GM12864 (cell line): ENCODE measurements around the gene PSG1.
"Not testable (repeated sequence)": the region's sequence is repeated elsewhere in the genome, so short reads cannot be mapped to it uniquely, and the experiment has no call there.

Experiments used
- DNase-seq: peaks from one replicate; pipeline ENCODE4 v3.0.0-alpha.2; 2011; ENCODE audit warnings: low read depth
- H3K4me3 ChIP-seq: 2 replicates; pipeline ENCODE4 v1.5.1; 2011; ENCODE audit warnings: mild to moderate bottlenecking, low read depth, low read length, control low read depth
- TF ChIP-seq, protein P1 (sequence below): IDR thresholded peaks from 2 replicates; pipeline ENCODE4 v1.5.1; 2011; ENCODE audit warnings: low read depth, mild to moderate bottlenecking, moderate library complexity, low read length, control low read depth, inconsistent platforms; ENCODE audit errors: missing control alignments

PSG1 gene

GRCh38 chr19:42879613-42880012, at the start of gene PSG1:
Gene PSG1 (minus strand): TSS chr19:42879713. CDS start chr19:42879581, 132 bp downstream.
- TF ChIP-seq, protein P1, sequence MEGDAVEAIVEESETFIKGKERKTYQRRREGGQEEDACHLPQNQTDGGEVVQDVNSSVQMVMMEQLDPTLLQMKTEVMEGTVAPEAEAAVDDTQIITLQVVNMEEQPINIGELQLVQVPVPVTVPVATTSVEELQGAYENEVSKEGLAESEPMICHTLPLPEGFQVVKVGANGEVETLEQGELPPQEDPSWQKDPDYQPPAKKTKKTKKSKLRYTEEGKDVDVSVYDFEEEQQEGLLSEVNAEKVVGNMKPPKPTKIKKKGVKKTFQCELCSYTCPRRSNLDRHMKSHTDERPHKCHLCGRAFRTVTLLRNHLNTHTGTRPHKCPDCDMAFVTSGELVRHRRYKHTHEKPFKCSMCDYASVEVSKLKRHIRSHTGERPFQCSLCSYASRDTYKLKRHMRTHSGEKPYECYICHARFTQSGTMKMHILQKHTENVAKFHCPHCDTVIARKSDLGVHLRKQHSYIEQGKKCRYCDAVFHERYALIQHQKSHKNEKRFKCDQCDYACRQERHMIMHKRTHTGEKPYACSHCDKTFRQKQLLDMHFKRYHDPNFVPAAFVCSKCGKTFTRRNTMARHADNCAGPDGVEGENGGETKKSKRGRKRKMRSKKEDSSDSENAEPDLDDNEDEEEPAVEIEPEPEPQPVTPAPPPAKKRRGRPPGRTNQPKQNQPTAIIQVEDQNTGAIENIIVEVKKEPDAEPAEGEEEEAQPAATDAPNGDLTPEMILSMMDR = no peak
- H3K4me3 ChIP-seq = no peak within 1 kb of the TSS
- DNase-seq = no peak

DNA sequence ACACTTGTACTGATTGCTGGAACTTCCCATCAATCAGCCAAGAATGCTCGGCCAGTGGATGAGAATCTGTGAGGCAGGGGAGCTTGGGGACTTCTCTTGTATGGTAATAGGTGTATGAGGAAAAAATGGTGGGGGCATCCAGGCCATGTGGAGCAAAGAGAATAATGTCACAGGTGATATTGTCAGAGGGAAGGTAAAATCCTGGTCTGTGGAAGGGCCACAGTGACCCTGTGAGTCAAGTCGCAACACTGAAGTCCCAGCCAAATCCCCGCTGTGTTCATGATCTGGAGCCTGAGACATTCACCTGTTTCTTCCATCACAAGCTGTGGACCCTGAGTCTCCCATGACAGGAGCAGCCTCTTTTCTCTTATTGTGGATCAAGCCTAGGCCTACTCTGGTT, 49.4 kb upstream of the PSG1 start:
- H3K4me3 ChIP-seq = no peak overlapping the region

GRCh38 chr19:42926781-42927180, 47.3 kb upstream of the PSG1 start:
- no peak for DNase-seq
- TF ChIP-seq, protein P1 = no peak
- no peak overlapping the region for H3K4me3 ChIP-seq

More for the DNA sequence above, 49.4 kb upstream of the PSG1 start:
- no peak for DNase-seq
- TF ChIP-seq, protein P1 = no peak

DNA sequence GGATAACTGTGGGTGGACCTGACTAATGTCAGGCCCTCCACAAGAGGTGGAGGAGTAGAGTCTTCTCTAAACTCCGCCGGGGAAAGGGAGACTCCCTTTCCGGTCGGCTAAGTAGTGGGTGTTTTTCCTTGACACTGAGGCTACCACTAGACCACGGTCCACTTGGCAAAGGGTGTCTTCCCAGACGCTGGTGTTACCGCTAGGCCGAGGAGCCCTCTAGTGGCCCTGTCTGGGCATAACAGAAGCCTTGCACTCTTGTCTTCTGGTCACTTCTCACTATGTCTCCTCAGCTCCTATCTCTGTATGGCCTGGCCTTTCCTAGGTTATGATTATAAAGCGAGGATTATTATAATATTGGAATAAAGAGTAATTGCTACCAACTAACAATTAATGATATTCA, 43.6 kb upstream of the PSG1 start:
- DNase-seq = peak; percentile 4
- not testable (repeated sequence) for H3K4me3 ChIP-seq
- TF ChIP-seq, protein P1 = peak; percentile 87

DNA sequence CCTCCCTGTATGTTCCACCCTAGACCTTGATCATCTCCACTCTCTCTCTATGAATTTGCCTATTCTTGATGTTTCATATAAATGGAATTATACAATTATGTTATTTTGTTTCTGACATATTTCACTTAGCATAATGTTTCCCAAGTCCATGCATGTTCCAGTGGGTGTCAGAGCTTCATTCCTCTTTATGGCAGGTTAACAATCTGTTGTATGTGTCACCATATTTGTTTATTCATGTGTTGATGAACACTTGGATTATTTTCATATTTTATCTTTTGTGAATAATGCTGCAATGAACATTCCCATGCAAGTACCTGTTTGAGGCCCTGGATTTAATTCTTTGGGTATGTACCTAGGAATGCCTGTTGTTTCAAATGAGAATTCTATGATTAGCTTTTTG, 41.5 kb upstream of the PSG1 start:
- not testable (repeated sequence) for H3K4me3 ChIP-seq, DNase-seq

- no peak for DNase-seq
- TF ChIP-seq, protein P1 = no peak
- no peak overlapping the region for H3K4me3 ChIP-seq
Observed at GRCh38 chr19:42919757-42920079, 40.2 kb upstream of the PSG1 start.

GRCh38 chr19:42919070-42919756, 39.7 kb upstream of the PSG1 start:
- TF ChIP-seq, protein P1 = peak; percentile 55
- not testable (repeated sequence) for DNase-seq, H3K4me3 ChIP-seq

DNA sequence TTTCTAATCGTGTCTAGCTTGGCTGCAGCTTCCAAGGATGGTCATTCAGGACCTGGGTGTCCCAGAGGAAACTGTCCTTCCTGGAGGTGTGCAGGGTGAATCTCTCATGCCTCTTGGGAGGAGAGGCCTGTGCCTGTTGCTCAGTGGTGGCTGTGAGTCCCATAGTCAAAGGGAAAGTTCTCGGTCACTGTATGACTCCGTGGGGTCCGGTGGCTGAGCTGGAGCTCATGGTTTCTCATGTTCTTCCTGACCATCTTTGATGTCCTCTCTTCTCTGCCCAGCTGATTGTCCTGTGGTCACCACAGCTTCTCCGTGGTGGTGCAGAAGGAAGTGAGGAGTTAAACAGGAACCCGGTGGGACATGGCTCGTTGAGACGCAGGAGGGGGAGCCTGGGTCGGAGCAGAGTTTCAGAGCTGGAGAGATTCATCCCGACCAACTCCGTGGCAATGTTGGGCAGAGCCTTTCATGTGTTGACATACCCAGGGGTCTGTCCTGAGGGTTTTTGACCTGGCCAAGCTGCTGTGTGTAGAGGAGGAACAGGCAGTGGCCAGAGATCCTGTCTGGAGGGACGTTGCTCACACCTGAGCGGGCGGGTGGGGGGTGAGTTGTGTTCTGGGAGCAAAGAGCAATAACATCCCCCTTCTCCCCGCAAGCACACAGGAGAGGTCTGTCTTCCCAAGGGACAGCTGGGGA, 39.0 kb upstream of the PSG1 start:
- DNase-seq, H3K4me3 ChIP-seq: not testable (repeated sequence)

GRCh38 chr19:42917634-42918033, 38.1 kb upstream of the PSG1 start, which contains the start of gene PSG6:
Gene PSG6 (minus strand): TSS chr19:42917894. CDS start chr19:42917792, 102 bp downstream.
- not testable (repeated sequence) for H3K4me3 ChIP-seq, DNase-seq

DNA sequence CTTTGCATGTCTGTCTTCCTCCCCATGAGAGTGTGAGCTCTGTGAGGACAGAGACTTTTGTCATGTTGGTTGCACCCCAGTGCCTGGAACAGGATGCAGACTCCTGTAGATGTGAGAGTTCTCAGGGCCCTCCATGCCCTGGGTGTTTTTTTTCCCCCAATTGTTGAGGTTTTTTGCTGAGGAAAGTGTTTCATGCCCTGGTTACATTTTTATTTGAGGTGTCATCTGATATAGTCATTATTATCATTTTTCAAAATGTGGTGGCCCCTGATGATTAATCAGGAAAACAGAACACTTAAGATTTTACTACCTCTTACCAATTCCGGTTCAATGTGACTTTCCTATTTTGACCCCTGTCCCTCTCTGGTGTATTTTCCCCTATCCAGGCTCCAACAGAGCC, 37.4 kb upstream of the PSG1 start:
- DNase-seq, H3K4me3 ChIP-seq: not testable (repeated sequence)

DNA sequence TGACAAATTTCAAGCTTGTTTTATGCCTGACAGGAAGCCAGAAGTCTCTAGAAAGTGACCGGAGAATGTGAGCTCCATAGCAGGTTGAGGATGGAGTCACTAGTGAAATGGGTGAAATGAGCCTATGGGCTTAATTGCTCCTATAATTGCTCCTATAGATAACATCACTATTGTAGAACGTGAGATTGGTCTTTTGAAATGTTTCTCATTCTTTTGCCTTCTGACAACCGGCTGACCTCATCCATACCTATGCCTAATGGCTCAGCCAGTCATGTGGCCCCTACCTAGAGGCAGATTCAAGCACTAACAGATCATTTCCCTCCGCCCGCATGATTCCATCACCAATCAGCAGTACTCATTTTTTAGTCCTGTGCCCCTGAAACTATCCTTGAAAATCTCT, 34.0 kb upstream of the PSG1 start:
- not testable (repeated sequence) for DNase-seq, H3K4me3 ChIP-seq
